IPS-18c (cell line): ENCODE data around the gene PIAS4.

Experiments
- H3K4me3 ChIP-seq: 2 replicates; pipeline ENCODE4 v1.7.0; 2013; ENCODE audit warnings: low read depth, mild to moderate bottlenecking, low read length, moderate library complexity; ENCODE audit not compliant: insufficient read depth
- H3K9me3 ChIP-seq: one replicate; pipeline ENCODE4 v1.6.1; 2013; ENCODE audit warnings: mild to moderate bottlenecking, low read length, moderate library complexity; ENCODE audit not compliant: control insufficient read depth, insufficient read depth

PIAS4 gene

GRCh38 chr19:4033028-4033956 lies 25.8 kb downstream of the PIAS4 start:
- no peak overlapping the region for H3K4me3 ChIP-seq
- H3K9me3 ChIP-seq: peaks cover 3% of the 10 kb centered on the region

- H3K9me3 ChIP-seq: peaks cover 3% of the 10 kb centered on the region
- H3K4me3 ChIP-seq: no peak overlapping the region
Observed at GRCh38 chr19:4034048-4035017, 26.8 kb downstream of the PIAS4 start.

- no peak overlapping the region for H3K4me3 ChIP-seq
- peaks cover 3% of the 10 kb centered on the region for H3K9me3 ChIP-seq
Observed at GRCh38 chr19:4035018-4035566, 27.6 kb downstream of the PIAS4 start.

- Histone ChIP-seq H3K9me3 (peaks cover 3% of the 10 kb centered on the region), H3K4me3 (no peak overlapping the region)
Observed at GRCh38 chr19:4035582-4035981, 28.0 kb downstream of the PIAS4 start.

GRCh38 chr19:4036576-4037300 lies 29.2 kb downstream of the PIAS4 start:
- Histone ChIP-seq H3K9me3 (peaks cover 3% of the 10 kb centered on the region), H3K4me3 (no peak overlapping the region)

- peaks cover 3% of the 10 kb centered on the region for H3K9me3 ChIP-seq
- H3K4me3 ChIP-seq: no peak overlapping the region
Observed at GRCh38 chr19:4037301-4037949, 29.9 kb downstream of the PIAS4 start.

- peaks cover 3% of the 10 kb centered on the region for H3K9me3 ChIP-seq
- H3K4me3 ChIP-seq: no peak overlapping the region
Observed at GRCh38 chr19:4038057-4038456, 30.5 kb downstream of the PIAS4 start.

- peaks cover 3% of the 10 kb centered on the region for H3K9me3 ChIP-seq
- no peak overlapping the region for H3K4me3 ChIP-seq
Observed at GRCh38 chr19:4038661-4039423, 31.3 kb downstream of the PIAS4 start.

GRCh38 chr19:4042064-4042730 lies 34.7 kb downstream of the PIAS4 start:
- Histone ChIP-seq H3K9me3 (no peaks in the 10 kb centered on the region), H3K4me3 (no peak overlapping the region)

GRCh38 chr19:4042731-4043082 lies 35.2 kb downstream of the PIAS4 start:
- Histone ChIP-seq H3K4me3 (no peak overlapping the region), H3K9me3 (no peaks in the 10 kb centered on the region)

GRCh38 chr19:4043401-4043800 lies 35.9 kb downstream of the PIAS4 start:
- H3K9me3 ChIP-seq: no peaks in the 10 kb centered on the region
- H3K4me3 ChIP-seq: no peak overlapping the region

- no peaks in the 10 kb centered on the region for H3K9me3 ChIP-seq
- no peak overlapping the region for H3K4me3 ChIP-seq
Observed at GRCh38 chr19:4043966-4044715, 36.6 kb downstream of the PIAS4 start.

- Histone ChIP-seq H3K4me3 (no peak overlapping the region), H3K9me3 (no peaks in the 10 kb centered on the region)
Observed at GRCh38 chr19:4044990-4045465, 37.5 kb downstream of the PIAS4 start.

GRCh38 chr19:4045597-4046361 lies 38.2 kb downstream of the PIAS4 start:
- Histone ChIP-seq H3K9me3 (no peaks in the 10 kb centered on the region), H3K4me3 (no peak overlapping the region)
